IMR-90 (cell line): ENCODE results near the gene ETF1. TPM values are rescaled to one million over a fixed set of nuclear protein-coding genes. Genes with fewer than 3 reads are reported as not detected.
"Not testable (repeated sequence)": the region's sequence is repeated elsewhere in the genome, so short reads cannot be mapped to it uniquely, and the experiment has no call there.

ENCODE experiments used
- ATAC-seq: fragments of 200-7000 bp; cut with Tn5 transposase; 2 replicates; pipeline ENCODE4 v1.9.1; 2020; ENCODE audit warnings: low read depth, mild to moderate bottlenecking, moderate library complexity
- BruUV-seq: library from RNA; stranded (reverse); fragments of 400-500 nt; replicated peaks from 2 replicates; lab custom pipeline; 2021; lab: Mats Ljungman, UMichigan
- CTCF ChIA-PET: fragments of 300-600 bp; formaldehyde crosslinking; extraction: SDS; loops from one replicate; lab custom pipeline; 2021; ENCODE audit warnings: antibody characterized with exemption; lab: Yijun Ruan, JAX
- POLR2A ChIA-PET: fragments of 300-600 bp; sonication (Branson Sonifier 250); formaldehyde crosslinking; loops from one replicate; lab custom pipeline; 2022; ENCODE audit warnings: antibody characterized with exemption; ENCODE audit not compliant: unreplicated experiment; lab: Charles Lee
- DNase-seq: peaks from one replicate; pipeline ENCODE4 v3.0.0; 2013
- H2AFZ ChIP-seq: replicated peaks from 2 replicates; pipeline ENCODE3; 2013; ENCODE audit warnings: low read length, mild to moderate bottlenecking; ENCODE audit not compliant: poor library complexity
- H2AK5ac ChIP-seq: 2 replicates; pipeline ENCODE4 v1.6.1; 2013; ENCODE audit warnings: low read depth, low read length, inconsistent platforms
- H2AK9ac ChIP-seq: replicated peaks from 2 replicates; pipeline ENCODE3; 2013; ENCODE audit warnings: mild to moderate bottlenecking, low read depth, low read length, moderate library complexity; ENCODE audit not compliant: poor library complexity
- H2BK120ac ChIP-seq: 2 replicates; pipeline ENCODE4 v1.6.1; 2013; ENCODE audit warnings: low read depth, low read length, inconsistent platforms
- H2BK15ac ChIP-seq: 3 replicates; pipeline ENCODE4 v1.6.1; 2013; ENCODE audit warnings: low read depth, low read length, inconsistent platforms
- H2BK20ac ChIP-seq: 2 replicates; pipeline ENCODE4 v1.6.1; 2013; ENCODE audit warnings: low read depth, mild to moderate bottlenecking, inconsistent platforms, low read length, moderate library complexity
- H2BK5ac ChIP-seq: 2 replicates; pipeline ENCODE4 v1.6.1; 2013; ENCODE audit warnings: mild to moderate bottlenecking, low read depth, low read length, inconsistent platforms; ENCODE audit not compliant: poor library complexity, severe bottlenecking
- H3K14ac ChIP-seq: replicated peaks from 2 replicates; pipeline ENCODE4 v1.6.1; 2013; ENCODE audit warnings: low read depth, low read length, inconsistent platforms
- H3K18ac ChIP-seq: 2 replicates; pipeline ENCODE4 v1.6.1; 2013; ENCODE audit warnings: low read depth, low read length, control low read depth
- H3K23ac ChIP-seq: 2 replicates; pipeline ENCODE4 v1.6.1; 2013; ENCODE audit warnings: low read depth, low read length, inconsistent platforms
- H3K27ac ChIP-seq: 2 replicates; pipeline ENCODE4 v1.5.1; 2013; ENCODE audit warnings: mild to moderate bottlenecking, control low read depth, low read length; ENCODE audit not compliant: insufficient read depth
- H3K27me3 ChIP-seq: 2 replicates; pipeline ENCODE4 v1.6.1; 2013; ENCODE audit warnings: low read length; ENCODE audit not compliant: control insufficient read depth, insufficient read depth
- H3K36me3 ChIP-seq: 2 replicates; pipeline ENCODE4 v1.6.1; 2013; ENCODE audit warnings: low read length, mixed read lengths; ENCODE audit not compliant: control insufficient read depth, insufficient read depth
- H3K4ac ChIP-seq: 2 replicates; pipeline ENCODE4 v1.6.1; 2013; ENCODE audit warnings: low read depth, low read length, inconsistent platforms
- H3K4me1 ChIP-seq: 2 replicates; pipeline ENCODE4 v1.6.1; 2013; ENCODE audit warnings: low read length, mixed read lengths; ENCODE audit not compliant: control insufficient read depth, insufficient read depth
- H3K4me2 ChIP-seq: 2 replicates; pipeline ENCODE4 v1.6.1; 2013; ENCODE audit warnings: low read depth, mild to moderate bottlenecking, control low read depth, low read length, moderate library complexity
- H3K4me3 ChIP-seq: 2 replicates; pipeline ENCODE4 v1.5.1; 2013; ENCODE audit warnings: low read depth, mild to moderate bottlenecking, control low read depth, low read length, moderate library complexity; ENCODE audit not compliant: insufficient read depth
- H3K56ac ChIP-seq: 2 replicates; pipeline ENCODE4 v1.6.1; 2013; ENCODE audit warnings: low read length, inconsistent platforms; ENCODE audit not compliant: insufficient read depth; ENCODE audit errors: extremely low read depth
- H3K79me1 ChIP-seq, 2 experiments: 2 replicates each; pipeline ENCODE4 v1.6.1; 2013; ENCODE audit warnings: low read length in 2 of 2, inconsistent platforms in 1 of 2, low read depth in 1 of 2
- H3K9ac ChIP-seq: 2 replicates; pipeline ENCODE4 v1.6.1; 2013; ENCODE audit warnings: low read depth, low read length, control low read depth
- H3K9me1 ChIP-seq: 2 replicates; pipeline ENCODE4 v1.6.1; 2013; ENCODE audit warnings: low read length, inconsistent platforms; ENCODE audit not compliant: insufficient read depth
- H3K9me3 ChIP-seq: 2 replicates; pipeline ENCODE4 v1.6.1; 2013; ENCODE audit warnings: low read length; ENCODE audit not compliant: control insufficient read depth, insufficient read depth
- H4K20me1 ChIP-seq: 2 replicates; pipeline ENCODE4 v1.6.1; 2013; ENCODE audit warnings: low read length, inconsistent platforms; ENCODE audit not compliant: insufficient read depth
- H4K5ac ChIP-seq: 2 replicates; pipeline ENCODE4 v1.6.1; 2013; ENCODE audit warnings: mild to moderate bottlenecking, low read depth, low read length, control low read depth
- H4K8ac ChIP-seq, 2 experiments: 2 replicates each; pipeline ENCODE4 v1.6.1; 2013; ENCODE audit warnings: low read depth in 2 of 2, low read length in 2 of 2, control low read depth in 1 of 2, inconsistent platforms in 1 of 2
- H4K91ac ChIP-seq: 2 replicates; pipeline ENCODE4 v1.6.1; 2013; ENCODE audit warnings: low read depth, low read length, inconsistent platforms; ENCODE audit not compliant: insufficient read depth
- WGBS, 2 experiments: methylation state at CpG; one replicate each; pipeline versions ENCODE4 v1.1.5 to v1.1.7; 2013; ENCODE audit warnings: missing lambda C conversion rate in 2 of 2; ENCODE audit not compliant: insufficient read length in 1 of 2; ENCODE audit errors: extremely low coverage in 2 of 2; 5-methylcytosine and 5-hydroxymethylcytosine counted together
- dilution Hi-C: fragments of 300-500 bp; cut with HindIII; formaldehyde crosslinking; loops from one replicate; pipeline ENCODE4 v1.14.3; 2018; ENCODE audit warnings: low sequenced_read_pairs; ENCODE audit not compliant: unreplicated experiment
- in situ Hi-C: fragments of 300-500 bp; cut with MboI; formaldehyde crosslinking; loops from 3 replicates; pipeline ENCODE4 v1.14.3; 2019; ENCODE audit warnings: low sequenced_read_pairs, inconsistent platforms, mixed read lengths
- intact Hi-C: fragments of 100-400 bp; cut with micrococcal nuclease; formaldehyde crosslinking; loops from 2 replicates; pipeline ENCODE4 v1.10.0; 2022
- polyA plus RNA-seq, 3 experiments: library from polyadenylated mRNA; depleted of rRNA; stranded (reverse); fragments of >200 nt; gene quantifications; 2 replicates each; pipeline ENCODE4 v1.2.3, GENCODE V29; 2012; ENCODE audit warnings: low replicate concordance in 1 of 3
- total RNA-seq: library from RNA; depleted of rRNA; stranded (reverse); fragments of >200 nt; gene quantifications from 2 replicates; pipeline ENCODE4 v1.2.3, GENCODE V29; 2012

Gene ETF1
- total and polyA plus RNA-seq, 2 of the 4 experiments (the other 2 are of a cell fraction), result 53.2 to 126 TPM

DNA sequence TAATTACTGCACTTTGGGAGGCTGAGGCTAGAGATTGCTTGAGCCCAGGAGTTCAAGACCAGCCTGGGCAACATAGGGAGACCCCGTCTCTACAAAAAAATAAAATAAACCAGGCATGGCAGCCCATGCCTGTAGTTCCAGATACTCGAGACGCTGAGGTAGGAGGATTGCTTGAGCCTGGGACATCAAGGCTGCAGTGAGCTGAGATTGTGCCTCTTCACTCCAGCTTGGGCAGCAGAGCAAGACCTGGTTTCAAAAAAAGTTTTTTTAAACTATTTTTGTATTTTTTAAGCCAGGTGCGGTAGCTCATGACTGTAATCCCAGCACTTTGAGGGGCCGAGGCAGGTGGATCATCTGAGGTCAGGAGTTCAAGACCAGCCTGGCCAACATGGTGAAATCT, 69.9 kb downstream of the ETF1 start:
- H3K27ac ChIP-seq, H3K4ac ChIP-seq, H3K79me1 ChIP-seq, H2BK20ac ChIP-seq, H3K4me3 ChIP-seq, intact Hi-C loops, H2BK15ac ChIP-seq, H2AFZ ChIP-seq, H3K18ac ChIP-seq, ATAC-seq, H3K14ac ChIP-seq, H3K23ac ChIP-seq, H3K4me1 ChIP-seq, H4K5ac ChIP-seq, H3K4me2 ChIP-seq, H4K91ac ChIP-seq, CTCF ChIA-PET, in situ Hi-C loops, H3K27me3 ChIP-seq, H2BK5ac ChIP-seq, H2AK5ac ChIP-seq, dilution Hi-C loops, DNase-seq, H2AK9ac ChIP-seq, BruUV-seq, H4K8ac ChIP-seq, H2BK120ac ChIP-seq, H3K9me3 ChIP-seq, POLR2A ChIA-PET, H3K56ac ChIP-seq, H3K9ac ChIP-seq, H3K36me3 ChIP-seq: not testable (repeated sequence)
- H4K20me1 ChIP-seq, result peaks cover 29% of the 10 kb centered on the region
- H3K9me1 ChIP-seq, result peaks cover 11% of the 10 kb centered on the region
- WGBS, 2 experiments, result 100% methylated on average over 1 of the region's 5 CpGs; no CpG with 5 or more reads in 1 of the 2 experiments
